GM06990 (cell line): Measurements from ENCODE around the gene HDAC4.

Source experiments
- DNase-seq: peaks from one replicate; pipeline ENCODE4 v3.0.0-alpha.2; 2011; ENCODE audit not compliant: insufficient read length; ENCODE audit errors: extremely low read depth
- H3K27me3 ChIP-seq: replicated peaks from 2 replicates; pipeline ENCODE4 v1.6.0; 2011; ENCODE audit warnings: low read length; ENCODE audit not compliant: control insufficient read depth, insufficient read depth
- H3K36me3 ChIP-seq: 2 replicates; pipeline ENCODE4 v1.5.1; 2011; ENCODE audit warnings: low read length; ENCODE audit not compliant: control insufficient read depth, insufficient read depth
- H3K4me3 ChIP-seq: replicated peaks from 2 replicates; pipeline ENCODE4 v1.5.1; 2011; ENCODE audit warnings: low read depth, mild to moderate bottlenecking, control low read depth, low read length
- CTCF ChIP-seq: IDR thresholded peaks from 2 replicates; pipeline ENCODE4 v1.5.1; 2011; ENCODE audit warnings: low read length, control low read depth, mild to moderate bottlenecking, inconsistent platforms; ENCODE audit not compliant: insufficient read depth, poor library complexity, severe bottlenecking

Gene HDAC4

GRCh38 chr2:239405071-239405470 is 4.3 kb upstream of the HDAC4 start:
- no peak for TF ChIP-seq CTCF
- H3K4me3 ChIP-seq: no peak overlapping the region
- no peaks in the 10 kb centered on the region for H3K36me3 ChIP-seq
- H3K27me3 ChIP-seq: no peaks in the 10 kb centered on the region
- no peak for DNase-seq

- H3K36me3 ChIP-seq: no peaks in the 10 kb centered on the region
- no peaks in the 10 kb centered on the region for H3K27me3 ChIP-seq
- TF ChIP-seq CTCF: no peak
- DNase-seq: no peak
- no peak overlapping the region for H3K4me3 ChIP-seq
Observed at GRCh38 chr2:239402666-239403065, 1.8 kb upstream of the HDAC4 start.

- Histone ChIP-seq H3K36me3 (no peaks in the 10 kb centered on the region), H3K4me3 (peak overlapping the region; percentile 90), H3K27me3 (no peaks in the 10 kb centered on the region)
- peak; percentile 3 for TF ChIP-seq CTCF
- no peak for DNase-seq
Observed at GRCh38 chr2:239401881-239402233, 1.0 kb upstream of the HDAC4 start.

- peak; percentile 99 for DNase-seq
- Histone ChIP-seq H3K27me3 (no peaks in the 10 kb centered on the region), H3K4me3 (peak overlapping the region; percentile 90), H3K36me3 (no peaks in the 10 kb centered on the region)
- TF ChIP-seq CTCF: no peak
Observed at GRCh38 chr2:239401067-239401880, 454 bp upstream of the HDAC4 start.

GRCh38 chr2:239399921-239400595 is 762 bp downstream of the HDAC4 start:
- no peak for TF ChIP-seq CTCF
- Histone ChIP-seq H3K27me3 (no peaks in the 10 kb centered on the region), H3K36me3 (no peaks in the 10 kb centered on the region), H3K4me3 (peak overlapping the region; percentile 55)
- DNase-seq: no peak
